ENCODE data around the gene SYVN1. TPM values are rescaled to one million over a fixed set of nuclear protein-coding genes. Genes with fewer than 3 reads are reported as not detected.

The SYVN1 gene
- total and polyA plus RNA-seq, 2 donors (not counting 1 experiment from before 2014, with no cell fraction given) = 187 to 282 TPM

DNA sequence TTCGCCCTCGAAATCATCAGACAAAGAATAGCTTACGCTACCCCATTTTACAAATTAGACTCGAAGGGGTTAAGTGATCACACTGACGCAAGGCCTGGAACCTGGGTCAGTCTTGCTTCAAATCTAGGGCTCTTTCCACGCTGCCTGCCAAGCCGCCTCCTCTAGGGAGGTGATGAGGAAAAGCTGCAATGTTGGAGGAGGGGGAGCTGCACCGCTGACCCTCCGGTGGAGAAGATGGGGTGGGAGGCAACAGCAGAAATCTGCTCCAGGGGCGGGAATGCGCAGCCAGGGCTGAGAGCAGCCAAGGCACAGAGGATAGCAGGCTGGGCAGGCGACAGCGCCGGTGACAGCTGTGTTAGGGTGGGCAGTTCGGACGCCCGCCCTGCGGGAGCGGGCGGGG is 595 bp downstream of the SYVN1 start:
- CTCF ChIA-PET = interaction anchor here (1.2 to 7.5 kb wide), 3 partner anchors 12 to 46 kb away, joined by 4 to 64 read pairs (median 41); partner anchors contain the start of genes CAPN1, FAU, MRPL49 and TM7SF2
- H3K79me2 ChIP-seq (ENCODE audit: control insufficient read depth, insufficient read depth, low read length) = peaks cover 79% of the 10 kb centered on the region
- H3K27ac Mint-ChIP-seq = peak overlapping the region; percentile 99
- peaks cover 70% of the 10 kb centered on the region for H3K4me1 Mint-ChIP-seq
- peaks cover 53% of the 10 kb centered on the region for H4K20me1 ChIP-seq (ENCODE audit: control insufficient read depth, insufficient read depth, low read length, poor library complexity, severe bottlenecking)
- peak overlapping the region; percentile 89 for H3K4me2 ChIP-seq (replicated peaks; ENCODE audit: low read depth, low read length, poor library complexity, severe bottlenecking)
- peak overlapping the region; percentile 99 for H3K9ac ChIP-seq (ENCODE audit: low read length)
- peaks cover 43 to 66% of the 10 kb centered on the region in 2 donors for H3K4me1 ChIP-seq (ENCODE audit: control insufficient read depth in 2 of 2, insufficient read depth in 2 of 2, low read length in 2 of 2)
- no peaks in the 10 kb centered on the region for H3K9me3 Mint-ChIP-seq (ENCODE audit: insufficient read depth)
- H3K27ac ChIP-seq (ENCODE audit: low read length in 2 of 2) = peak overlapping the region; percentile 98 to 99
- no peaks in the 10 kb centered on the region for H3K27me3 Mint-ChIP-seq
- H3K4me3 Mint-ChIP-seq = peak overlapping the region; percentile 97
- peak overlapping the region; percentile 71 for H2AFZ ChIP-seq (ENCODE audit: insufficient read depth, low read depth, low read length, poor library complexity, severe bottlenecking)
- H3K36me3 ChIP-seq (replicated peaks in 1 of 2; ENCODE audit: control extremely low read depth in 1 of 2, control insufficient read depth in 1 of 2, extremely low read depth in 1 of 2, insufficient read depth in 2 of 2, low read length in 1 of 2) = peaks cover 2 to 37% of the 10 kb centered on the region in 2 experiments
- H3K4me3 ChIP-seq (ENCODE audit: control extremely low read depth in 1 of 5, extremely low read depth in 1 of 5, insufficient read depth in 1 of 5, low read depth in 2 of 5, low read length in 4 of 5) = peak overlapping the region; percentile 81 to 99 (median 96)
- no peak for DNase-seq
- POLR2A ChIA-PET = interaction anchor here (0.7 to 8.8 kb wide), 5 partner anchors 14 to 658 kb away, joined by 3 to 160 read pairs (median 4); partner anchors contain the start of genes CAPN1, FAU, MALAT1 and MRPL49
- ATAC-seq (ENCODE audit: low read depth) = no peak
- no peak for TF ChIP-seq EZH2 (IDR thresholded peaks at IDR 0.05; ENCODE audit: borderline replicate concordance, insufficient read depth, low read depth, low read length, poor library complexity, severe bottlenecking)
- TF ChIP-seq, protein P1, sequence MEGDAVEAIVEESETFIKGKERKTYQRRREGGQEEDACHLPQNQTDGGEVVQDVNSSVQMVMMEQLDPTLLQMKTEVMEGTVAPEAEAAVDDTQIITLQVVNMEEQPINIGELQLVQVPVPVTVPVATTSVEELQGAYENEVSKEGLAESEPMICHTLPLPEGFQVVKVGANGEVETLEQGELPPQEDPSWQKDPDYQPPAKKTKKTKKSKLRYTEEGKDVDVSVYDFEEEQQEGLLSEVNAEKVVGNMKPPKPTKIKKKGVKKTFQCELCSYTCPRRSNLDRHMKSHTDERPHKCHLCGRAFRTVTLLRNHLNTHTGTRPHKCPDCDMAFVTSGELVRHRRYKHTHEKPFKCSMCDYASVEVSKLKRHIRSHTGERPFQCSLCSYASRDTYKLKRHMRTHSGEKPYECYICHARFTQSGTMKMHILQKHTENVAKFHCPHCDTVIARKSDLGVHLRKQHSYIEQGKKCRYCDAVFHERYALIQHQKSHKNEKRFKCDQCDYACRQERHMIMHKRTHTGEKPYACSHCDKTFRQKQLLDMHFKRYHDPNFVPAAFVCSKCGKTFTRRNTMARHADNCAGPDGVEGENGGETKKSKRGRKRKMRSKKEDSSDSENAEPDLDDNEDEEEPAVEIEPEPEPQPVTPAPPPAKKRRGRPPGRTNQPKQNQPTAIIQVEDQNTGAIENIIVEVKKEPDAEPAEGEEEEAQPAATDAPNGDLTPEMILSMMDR (IDR thresholded peaks at IDR 0.05) = no peak
- no peaks in the 10 kb centered on the region for H3K9me3 ChIP-seq (ENCODE audit: control extremely low read depth in 1 of 3, control insufficient read depth in 2 of 3, insufficient read depth in 1 of 3, low read length in 2 of 3)
- H3K27me3 ChIP-seq (replicated peaks in 1 of 4; ENCODE audit: control extremely low read depth in 1 of 4, control insufficient read depth in 3 of 4, insufficient read depth in 4 of 4, low read length in 3 of 4) = no peaks in the 10 kb centered on the region
- WGBS (ENCODE audit: insufficient coverage) = 0% methylated on average over 15 of the region's 20 CpGs
- intact Hi-C loops (cut with micrococcal nuclease) = loop anchor here (1.0 to 5.0 kb wide), 3 partner anchors 49 to 484 kb away; partner anchors contain the start of genes CDCA5, PCNX3, SAC3D1 and ZFPL1
